ENCODE results near the gene CD1E. TPM values are rescaled to one million over a fixed set of nuclear protein-coding genes. Genes with fewer than 3 reads are reported as not detected.

The CD1E gene
- total and polyA plus RNA-seq, 2 of the 4 experiments (the other 2 are of a cell fraction), result not detected

- in situ Hi-C loops (cut with MboI; ENCODE audit: low sequenced_read_pairs), result no loop called here
Measured at GRCh38 chr1:158331481-158332150, 22.1 kb upstream of the CD1E start, which contains the start of gene CD1B. Gene CD1B (minus strand): TSS chr1:158331531. CDS start chr1:158331423, 108 bp downstream.

More at GRCh38 chr1:158331481-158332150, 22.1 kb upstream of the CD1E start, which contains the start of gene CD1B:
- Histone ChIP-seq H3K36me3 (ENCODE audit: control insufficient read depth, insufficient read depth, low read length) (no peaks in the 10 kb centered on the region), H3K4me2 (ENCODE audit: low read depth, low read length) (no peak within 1 kb of the TSS), H2BK120ac (ENCODE audit: low read depth, low read length) (no peak within 1 kb of the TSS), H3K79me1 (ENCODE audit: low read depth in 1 of 2, low read length in 2 of 2) (no peaks in the 10 kb centered on the region), H3K27me3 (ENCODE audit: control insufficient read depth, insufficient read depth, low read length) (no peaks in the 10 kb centered on the region), H2AK5ac (ENCODE audit: low read depth, low read length) (no peak within 1 kb of the TSS), H2AFZ (replicated peaks; ENCODE audit: low read length, poor library complexity) (no peak within 1 kb of the TSS), H3K56ac (ENCODE audit: extremely low read depth, insufficient read depth, low read length) (no peak within 1 kb of the TSS), H2BK5ac (ENCODE audit: low read depth, low read length, poor library complexity, severe bottlenecking) (no peak within 1 kb of the TSS), H2AK9ac (replicated peaks; ENCODE audit: low read depth, low read length, poor library complexity) (no peak within 1 kb of the TSS), H4K8ac (ENCODE audit: low read depth in 2 of 2, low read length in 2 of 2) (no peak within 1 kb of the TSS), H3K4ac (ENCODE audit: low read depth, low read length) (no peak within 1 kb of the TSS), H3K9ac (ENCODE audit: low read depth, low read length) (no peak within 1 kb of the TSS), H4K5ac (ENCODE audit: low read depth, low read length) (no peak within 1 kb of the TSS), H2BK15ac (ENCODE audit: low read depth, low read length) (no peak within 1 kb of the TSS), H4K20me1 (ENCODE audit: insufficient read depth, low read length) (no peaks in the 10 kb centered on the region), H3K9me1 (ENCODE audit: insufficient read depth, low read length) (no peaks in the 10 kb centered on the region), H3K4me3 (ENCODE audit: insufficient read depth, low read depth, low read length) (no peak within 1 kb of the TSS), H3K14ac (replicated peaks; ENCODE audit: low read depth, low read length) (no peak within 1 kb of the TSS), H3K27ac (ENCODE audit: insufficient read depth, low read length) (no peak within 1 kb of the TSS), H3K9me3 (ENCODE audit: control insufficient read depth, insufficient read depth, low read length) (peaks cover 3% of the 10 kb centered on the region; the same call in 1 of the 2 replicates), H3K18ac (ENCODE audit: low read depth, low read length) (no peak within 1 kb of the TSS), H3K4me1 (ENCODE audit: control insufficient read depth, insufficient read depth, low read length) (no peaks in the 10 kb centered on the region), H4K91ac (ENCODE audit: insufficient read depth, low read depth, low read length) (no peak within 1 kb of the TSS), H3K23ac (ENCODE audit: low read depth, low read length) (no peak within 1 kb of the TSS), H2BK20ac (ENCODE audit: low read depth, low read length) (no peak within 1 kb of the TSS)
- ChIA-PET CTCF (interaction anchor here (0.6 kb wide), 1 partner anchor 552 kb away, joined by 3 read pairs; no protein-coding TSS in a partner anchor), POLR2A (ENCODE audit: unreplicated experiment) (no interaction called here)
- intact Hi-C loops (cut with micrococcal nuclease), result no loop called here
- dilution Hi-C loops (cut with HindIII; ENCODE audit: low sequenced_read_pairs, unreplicated experiment), result no loop called here
- ATAC-seq (ENCODE audit: low read depth), result no peak
- no peak for TF ChIP-seq USF2 (IDR thresholded peaks at IDR 0.05; ENCODE audit: low read depth, low read length)
- no peak for TF ChIP-seq MAFK (IDR thresholded peaks at IDR 0.05; ENCODE audit: low read depth, low read length)
- TF ChIP-seq RAD21 (IDR thresholded peaks at IDR 0.05; ENCODE audit: low read length), result no peak
- TF ChIP-seq BHLHE40 (IDR thresholded peaks at IDR 0.05; ENCODE audit: low read depth, low read length), result no peak
- no peak for TF ChIP-seq CEBPB (IDR thresholded peaks at IDR 0.05; ENCODE audit: low read depth, low read length)
- no peak for TF ChIP-seq FOS (IDR thresholded peaks at IDR 0.05; ENCODE audit: low read depth, low read length)
- TF ChIP-seq MXI1 (IDR thresholded peaks at IDR 0.05; ENCODE audit: borderline replicate concordance, low read depth, low read length), result no peak
- TF ChIP-seq CHD1 (IDR thresholded peaks at IDR 0.05; ENCODE audit: low read depth, low read length), result no peak
- no peak for TF ChIP-seq POLR2A (IDR thresholded peaks at IDR 0.05; ENCODE audit: low read depth, low read length)
- no peak for TF ChIP-seq RCOR1 (IDR thresholded peaks at IDR 0.05; ENCODE audit: insufficient replicate concordance, low read length)
- TF ChIP-seq NFE2L2 (IDR thresholded peaks at IDR 0.05; ENCODE audit: low read depth, low read length), result no peak
- DNase-seq, result no peak
- BruUV-seq (replicated peaks), result no TSS peak
- no CpG with 5 or more reads among the region's 2 CpGs for WGBS, 2 experiments (ENCODE audit: extremely low coverage in 2 of 2, insufficient read length in 1 of 2)

All from IMR-90 (cell line).